GM12892 (cell line): ENCODE results near the gene UBTD1.

Source experiments
- POLR2A ChIP-seq: IDR thresholded peaks from 2 replicates; pipeline ENCODE4 v1.6.1; 2011; ENCODE audit warnings: low read depth, low read length, control low read depth
- POLR2AphosphoS5 ChIP-seq: IDR thresholded peaks from 2 replicates; pipeline ENCODE4 v1.6.1; 2011; ENCODE audit warnings: low read depth, low read length, control low read depth
- TAF1 ChIP-seq: IDR thresholded peaks from 2 replicates; pipeline ENCODE4 v1.6.1; 2011; ENCODE audit warnings: low read depth, mild to moderate bottlenecking, control low read depth, low read length, borderline replicate concordance

DNA sequence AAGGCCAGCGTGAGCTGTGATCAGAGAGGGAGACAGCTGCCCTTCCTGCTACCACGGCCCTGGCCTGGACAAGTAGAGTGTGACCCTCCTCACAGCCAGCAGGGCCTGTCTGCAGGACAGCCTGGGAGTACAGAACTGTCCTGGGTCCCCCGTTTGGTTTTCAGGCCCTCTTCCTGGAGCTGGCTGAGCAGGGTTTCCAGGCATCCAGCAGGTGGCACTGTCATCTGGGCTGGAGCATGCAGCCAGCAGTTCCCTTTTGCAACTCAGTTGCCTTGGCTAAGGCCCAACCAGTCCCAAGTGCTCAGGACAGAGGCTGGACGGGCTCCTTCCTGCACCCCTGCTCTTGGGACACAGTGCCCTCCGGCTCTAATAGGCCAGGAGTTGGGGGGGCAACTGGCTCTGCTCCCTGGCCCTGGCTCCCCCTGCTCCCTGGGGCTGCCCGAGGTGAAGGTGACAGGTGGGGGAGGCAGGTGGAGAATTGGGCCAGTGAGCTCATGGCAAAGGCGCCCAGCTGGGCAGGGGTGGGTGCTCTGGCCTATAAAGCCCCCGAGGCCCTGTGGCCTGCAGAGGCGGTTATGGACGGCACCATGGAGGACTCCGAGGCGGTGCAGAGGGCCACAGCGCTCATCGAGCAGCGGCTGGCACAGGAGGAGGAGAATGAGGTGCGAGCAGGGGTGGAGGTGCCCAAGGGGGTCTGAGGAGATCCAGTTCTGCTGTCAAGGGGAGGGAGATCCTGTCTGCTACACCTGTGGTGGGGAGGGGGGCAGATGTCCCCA lies 73.7 kb downstream of the UBTD1 start, which contains the start of gene ANKRD2:
- TF ChIP-seq POLR2A: no peak
- no peak for TF ChIP-seq POLR2AphosphoS5
- no peak for TF ChIP-seq TAF1
